Measurements from ENCODE around the gene NLRP5.

- TF ChIP-seq, protein P1, sequence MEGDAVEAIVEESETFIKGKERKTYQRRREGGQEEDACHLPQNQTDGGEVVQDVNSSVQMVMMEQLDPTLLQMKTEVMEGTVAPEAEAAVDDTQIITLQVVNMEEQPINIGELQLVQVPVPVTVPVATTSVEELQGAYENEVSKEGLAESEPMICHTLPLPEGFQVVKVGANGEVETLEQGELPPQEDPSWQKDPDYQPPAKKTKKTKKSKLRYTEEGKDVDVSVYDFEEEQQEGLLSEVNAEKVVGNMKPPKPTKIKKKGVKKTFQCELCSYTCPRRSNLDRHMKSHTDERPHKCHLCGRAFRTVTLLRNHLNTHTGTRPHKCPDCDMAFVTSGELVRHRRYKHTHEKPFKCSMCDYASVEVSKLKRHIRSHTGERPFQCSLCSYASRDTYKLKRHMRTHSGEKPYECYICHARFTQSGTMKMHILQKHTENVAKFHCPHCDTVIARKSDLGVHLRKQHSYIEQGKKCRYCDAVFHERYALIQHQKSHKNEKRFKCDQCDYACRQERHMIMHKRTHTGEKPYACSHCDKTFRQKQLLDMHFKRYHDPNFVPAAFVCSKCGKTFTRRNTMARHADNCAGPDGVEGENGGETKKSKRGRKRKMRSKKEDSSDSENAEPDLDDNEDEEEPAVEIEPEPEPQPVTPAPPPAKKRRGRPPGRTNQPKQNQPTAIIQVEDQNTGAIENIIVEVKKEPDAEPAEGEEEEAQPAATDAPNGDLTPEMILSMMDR (IDR thresholded peaks at IDR 0.05; ENCODE audit: low read depth, low read length): no peak
- TF ChIP-seq EZH2phosphoT487 (IDR thresholded peaks at IDR 0.05; ENCODE audit: low read depth): no peak
Observed at GRCh38 chr19:55962186-55962585, 24.4 kb upstream of the NLRP5 start.

Measured in OCI-LY3 (cell line).